Caco-2 (cell line): ENCODE measurements around the gene ATP8A1. TPM values are rescaled to one million over a fixed set of nuclear protein-coding genes. Genes with fewer than 3 reads are reported as not detected.

Experiments
- BruUV-seq: library from RNA; stranded (reverse); fragments of 400-500 nt; replicated peaks from 2 replicates; lab custom pipeline; 2021; lab: Mats Ljungman, UMichigan
- CTCF ChIA-PET: fragments of 300-600 bp; sonication (Branson Sonifier 250); formaldehyde crosslinking; loops from one replicate; lab custom pipeline; 2022; ENCODE audit warnings: antibody characterized with exemption; lab: Charles Lee
- POLR2A ChIA-PET: fragments of 300-600 bp; sonication (Branson Sonifier 250); formaldehyde crosslinking; loops from one replicate; lab custom pipeline; 2022; ENCODE audit warnings: antibody characterized with exemption; lab: Charles Lee
- DNase-seq, 2 experiments: peaks; one replicate each; pipeline versions ENCODE4 v3.0.0 to v3.0.0-alpha.2; 2020 to 2022
- H3K27me3 ChIP-seq: replicated peaks from 2 replicates; pipeline ENCODE4 v1.6.0; 2011; ENCODE audit warnings: low read length; ENCODE audit not compliant: control insufficient read depth, insufficient read depth
- H3K36me3 ChIP-seq: 2 replicates; pipeline ENCODE4 v1.5.1; 2011; ENCODE audit warnings: low read length; ENCODE audit not compliant: control insufficient read depth, insufficient read depth
- H3K4me1 ChIP-seq: fragments of 250-450 bp; sonication (Bioruptor Pico); 2 replicates; pipeline ENCODE4 v1.5.1; 2020; ENCODE audit warnings: mild to moderate bottlenecking
- H3K4me3 ChIP-seq: 2 replicates; pipeline ENCODE4 v1.5.1; 2011; ENCODE audit warnings: low read depth, mild to moderate bottlenecking, control low read depth, low read length
- H3K9me3 ChIP-seq: fragments of 250-450 bp; sonication (Bioruptor Pico); 2 replicates; pipeline ENCODE4 v1.5.1; 2020; ENCODE audit warnings: mild to moderate bottlenecking, moderate library complexity
- H3K27ac Mint-ChIP-seq: one replicate; pipeline ENCODE4 v1.8.0; 2022; ENCODE audit warnings: mixed read lengths; ENCODE audit not compliant: unreplicated experiment
- H3K27me3 Mint-ChIP-seq: one replicate; pipeline ENCODE4 v1.8.0; 2022; ENCODE audit warnings: mixed read lengths; ENCODE audit not compliant: insufficient read depth, unreplicated experiment
- H3K36me3 Mint-ChIP-seq: one replicate; pipeline ENCODE4 v1.8.0; 2022; ENCODE audit warnings: mild to moderate bottlenecking, mixed read lengths; ENCODE audit not compliant: insufficient read depth, unreplicated experiment
- H3K4me1 Mint-ChIP-seq: one replicate; pipeline ENCODE4 v1.8.0; 2022; ENCODE audit warnings: low read depth, mixed read lengths; ENCODE audit not compliant: unreplicated experiment
- H3K4me3 Mint-ChIP-seq: one replicate; pipeline ENCODE4 v1.8.0; 2022; ENCODE audit warnings: mild to moderate bottlenecking, moderate library complexity, mixed read lengths; ENCODE audit not compliant: unreplicated experiment
- H3K9me3 Mint-ChIP-seq: one replicate; pipeline ENCODE4 v1.8.0; 2022; ENCODE audit warnings: mixed read lengths; ENCODE audit not compliant: unreplicated experiment
- intact Hi-C: fragments of 100-400 bp; cut with micrococcal nuclease; formaldehyde crosslinking; loops from one replicate; pipeline ENCODE4 v1.10.0; 2022; ENCODE audit not compliant: unreplicated experiment
- total RNA-seq: library from RNA; stranded (reverse); gene quantifications from 2 replicates; pipeline ENCODE4 v1.2.3, GENCODE V29; 2022
- TF ChIP-seq, protein P1 (sequence below), 2 experiments: fragments of 200-600 bp in 1 of 2; IDR thresholded peaks; 1 replicate in 1 of 2; 2 replicates in 1 of 2; pipeline versions ENCODE4 v1.5.1 to v1.8.0; 2011 to 2022; ENCODE audit warnings: antibody characterized with exemption in 1 of 2, control low read depth in 1 of 2, inconsistent platforms in 1 of 2, low read depth in 1 of 2, low read length in 1 of 2, mild to moderate bottlenecking in 1 of 2, moderate library complexity in 1 of 2; ENCODE audit not compliant: insufficient read depth in 1 of 2, severe bottlenecking in 1 of 2, unreplicated experiment in 1 of 2

The ATP8A1 gene
- total RNA-seq, 1 experiment from 2014 or later, result 9.3 TPM

DNA sequence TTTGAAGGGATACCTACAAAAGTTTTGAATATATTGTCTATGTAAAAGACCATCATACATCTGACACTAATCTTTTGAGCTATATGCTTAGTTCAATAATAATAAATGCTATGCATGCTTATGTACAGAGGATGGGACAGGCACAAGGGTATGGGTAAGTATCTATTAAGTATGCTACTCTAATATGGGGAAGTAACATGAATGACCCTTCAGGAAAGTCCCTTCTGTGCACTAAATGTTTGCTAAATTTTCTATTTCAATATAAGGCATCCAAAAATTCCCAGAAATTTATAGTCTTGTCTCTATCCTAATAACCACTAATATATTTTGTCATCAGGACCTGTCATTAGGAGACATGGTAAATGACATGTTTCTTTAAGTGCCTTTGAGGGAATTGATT lies 19.0 kb downstream of the ATP8A1 start:
- Mint-ChIP-seq H3K9me3 (no peaks in the 10 kb centered on the region), H3K27me3 (no peaks in the 10 kb centered on the region), H3K4me1 (peaks cover 27% of the 10 kb centered on the region), H3K36me3 (no peaks in the 10 kb centered on the region), H3K4me3 (no peak overlapping the region), H3K27ac (no peak overlapping the region)
- ChIA-PET CTCF (no interaction called here), POLR2A (no interaction called here)
- no TSS peak for BruUV-seq
- H3K4me3 ChIP-seq, result no peak overlapping the region
- H3K36me3 ChIP-seq, result no peaks in the 10 kb centered on the region
- no peaks in the 10 kb centered on the region for H3K27me3 ChIP-seq
- H3K4me1 ChIP-seq, result peaks cover 31% of the 10 kb centered on the region
- H3K9me3 ChIP-seq, result no peaks in the 10 kb centered on the region
- intact Hi-C loops, result no loop called here
- DNase-seq, result no peak
- TF ChIP-seq, protein P1, sequence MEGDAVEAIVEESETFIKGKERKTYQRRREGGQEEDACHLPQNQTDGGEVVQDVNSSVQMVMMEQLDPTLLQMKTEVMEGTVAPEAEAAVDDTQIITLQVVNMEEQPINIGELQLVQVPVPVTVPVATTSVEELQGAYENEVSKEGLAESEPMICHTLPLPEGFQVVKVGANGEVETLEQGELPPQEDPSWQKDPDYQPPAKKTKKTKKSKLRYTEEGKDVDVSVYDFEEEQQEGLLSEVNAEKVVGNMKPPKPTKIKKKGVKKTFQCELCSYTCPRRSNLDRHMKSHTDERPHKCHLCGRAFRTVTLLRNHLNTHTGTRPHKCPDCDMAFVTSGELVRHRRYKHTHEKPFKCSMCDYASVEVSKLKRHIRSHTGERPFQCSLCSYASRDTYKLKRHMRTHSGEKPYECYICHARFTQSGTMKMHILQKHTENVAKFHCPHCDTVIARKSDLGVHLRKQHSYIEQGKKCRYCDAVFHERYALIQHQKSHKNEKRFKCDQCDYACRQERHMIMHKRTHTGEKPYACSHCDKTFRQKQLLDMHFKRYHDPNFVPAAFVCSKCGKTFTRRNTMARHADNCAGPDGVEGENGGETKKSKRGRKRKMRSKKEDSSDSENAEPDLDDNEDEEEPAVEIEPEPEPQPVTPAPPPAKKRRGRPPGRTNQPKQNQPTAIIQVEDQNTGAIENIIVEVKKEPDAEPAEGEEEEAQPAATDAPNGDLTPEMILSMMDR (IDR thresholded peaks at IDR 0.05; ENCODE audit: insufficient read depth in 1 of 2, low read depth in 1 of 2, low read length in 1 of 2, severe bottlenecking in 1 of 2, unreplicated experiment in 1 of 2), result no peak

DNA sequence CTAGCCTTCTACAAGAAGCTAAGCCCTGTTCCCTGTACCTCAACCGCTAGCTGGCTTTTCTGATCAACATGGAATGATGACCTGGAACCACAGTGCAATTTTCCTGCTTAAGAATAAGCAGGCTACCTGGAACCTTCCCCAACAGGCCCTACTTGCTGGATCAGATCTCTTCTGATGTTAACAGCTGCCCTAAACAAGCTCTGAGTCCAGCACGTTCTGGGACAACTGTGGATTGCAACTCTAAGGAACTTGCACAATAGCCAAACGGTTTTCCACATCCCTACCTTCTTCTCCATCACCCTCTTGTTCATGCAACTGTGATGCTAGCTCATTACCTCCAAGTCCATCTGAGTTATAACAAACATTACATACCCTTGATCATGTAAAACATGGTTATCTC lies 19.8 kb downstream of the ATP8A1 start:
- no peak overlapping the region for H3K4me3 Mint-ChIP-seq
- peaks cover 24% of the 10 kb centered on the region for H3K4me1 ChIP-seq
- no peak overlapping the region for H3K27ac Mint-ChIP-seq
- no peaks in the 10 kb centered on the region for H3K27me3 Mint-ChIP-seq
- no peaks in the 10 kb centered on the region for H3K27me3 ChIP-seq
- no peaks in the 10 kb centered on the region for H3K36me3 ChIP-seq
- H3K4me1 Mint-ChIP-seq, result peaks cover 22% of the 10 kb centered on the region
- no peak overlapping the region for H3K4me3 ChIP-seq
- H3K9me3 ChIP-seq, result no peaks in the 10 kb centered on the region
- intact Hi-C loops, result no loop called here
- no peak for DNase-seq
- TF ChIP-seq, protein P1 (IDR thresholded peaks at IDR 0.05; ENCODE audit: insufficient read depth in 1 of 2, low read depth in 1 of 2, low read length in 1 of 2, severe bottlenecking in 1 of 2, unreplicated experiment in 1 of 2), result no peak
- ChIA-PET POLR2A (no interaction called here), CTCF (no interaction called here)
- no peaks in the 10 kb centered on the region for H3K9me3 Mint-ChIP-seq
- H3K36me3 Mint-ChIP-seq, result no peaks in the 10 kb centered on the region
- no TSS peak for BruUV-seq

DNA sequence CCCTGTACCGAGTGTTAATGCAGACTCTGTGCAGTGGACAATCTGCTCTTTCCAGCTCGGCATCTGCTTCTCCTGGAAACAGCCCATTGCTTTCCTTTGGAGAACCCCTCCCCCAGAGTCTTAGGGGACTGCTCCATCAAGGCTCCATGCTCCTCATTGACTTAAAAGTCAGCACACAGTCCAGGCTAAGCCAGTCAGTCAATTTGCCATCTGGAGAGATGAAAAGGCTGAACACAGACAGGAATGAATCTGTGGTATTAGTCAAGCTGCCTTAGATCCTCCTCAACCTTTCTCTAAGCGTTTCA lies 20.3 kb downstream of the ATP8A1 start:
- TF ChIP-seq, protein P1 (IDR thresholded peaks at IDR 0.05; ENCODE audit: insufficient read depth in 1 of 2, low read depth in 1 of 2, low read length in 1 of 2, severe bottlenecking in 1 of 2, unreplicated experiment in 1 of 2), result no peak
- Histone ChIP-seq H3K4me3 (no peak overlapping the region), H3K27me3 (no peaks in the 10 kb centered on the region), H3K36me3 (no peaks in the 10 kb centered on the region), H3K4me1 (peaks cover 19% of the 10 kb centered on the region), H3K9me3 (no peaks in the 10 kb centered on the region)
- Mint-ChIP-seq H3K36me3 (no peaks in the 10 kb centered on the region), H3K27ac (no peak overlapping the region), H3K9me3 (no peaks in the 10 kb centered on the region), H3K27me3 (no peaks in the 10 kb centered on the region), H3K4me3 (no peak overlapping the region), H3K4me1 (peaks cover 17% of the 10 kb centered on the region)
- ChIA-PET POLR2A (no interaction called here), CTCF (no interaction called here)
- no peak for DNase-seq
- no TSS peak for BruUV-seq
- intact Hi-C loops, result no loop called here
